DND-41 (cell line): ENCODE measurements around the gene NARF.
"Not testable (repeated sequence)": the region's sequence is repeated elsewhere in the genome, so short reads cannot be mapped to it uniquely, and the experiment has no call there.

Experiments
- ATAC-seq: fragments of 200-7000 bp; cut with Tn5 transposase; 3 replicates; pipeline ENCODE4 v1.9.1; 2021; ENCODE audit warnings: low read depth; ENCODE audit not compliant: insufficient read depth
- DNase-seq: peaks from one replicate; pipeline ENCODE4 v3.0.0-alpha.2; 2020
- H2AFZ ChIP-seq: 2 replicates; pipeline ENCODE4 v1.6.0; 2012; ENCODE audit warnings: low read depth, low read length
- H3K27ac ChIP-seq: 2 replicates; pipeline ENCODE4 v1.5.1; 2012; ENCODE audit warnings: low read length, inconsistent platforms
- H3K27me3 ChIP-seq: fragments of 200-600 bp; sonication (generic); 2 replicates; pipeline ENCODE4 v1.6.0; 2012; ENCODE audit warnings: low read length, mild to moderate bottlenecking, inconsistent platforms; ENCODE audit not compliant: insufficient read depth, poor library complexity
- H3K36me3 ChIP-seq: 2 replicates; pipeline ENCODE4 v1.5.1; 2012; ENCODE audit warnings: low read length, inconsistent platforms; ENCODE audit not compliant: insufficient read depth
- H3K4me1 ChIP-seq: 2 replicates; pipeline ENCODE4 v1.5.1; 2012; ENCODE audit warnings: mild to moderate bottlenecking, low read length; ENCODE audit not compliant: insufficient read depth
- H3K4me2 ChIP-seq: 2 replicates; pipeline ENCODE4 v1.6.0; 2012; ENCODE audit warnings: mild to moderate bottlenecking, moderate library complexity, low read length, inconsistent platforms; ENCODE audit not compliant: insufficient read depth
- H3K4me3 ChIP-seq, 2 experiments: fragments of 200-600 bp in 1 of 2; shearing (Covaris generic) in 1 of 2; 2 replicates each; pipeline ENCODE4 v1.5.1; 2012 to 2016; ENCODE audit warnings: inconsistent platforms in 2 of 2, low read length in 2 of 2, mild to moderate bottlenecking in 2 of 2, low read depth in 1 of 2, moderate library complexity in 1 of 2
- H3K79me2 ChIP-seq: 2 replicates; pipeline ENCODE4 v1.6.0; 2012; ENCODE audit warnings: low read length, inconsistent platforms; ENCODE audit not compliant: insufficient read depth
- H3K9ac ChIP-seq: 2 replicates; pipeline ENCODE4 v1.6.0; 2012; ENCODE audit warnings: low read depth, mild to moderate bottlenecking, inconsistent platforms, low read length, moderate library complexity
- H3K9me3 ChIP-seq: 2 replicates; pipeline ENCODE4 v1.5.1; 2012; ENCODE audit warnings: low read length, moderate library complexity, mild to moderate bottlenecking, inconsistent platforms; ENCODE audit not compliant: insufficient read depth, severe bottlenecking
- H4K20me1 ChIP-seq: 2 replicates; pipeline ENCODE4 v1.6.0; 2012; ENCODE audit warnings: low read length; ENCODE audit not compliant: insufficient read depth
- CTCF ChIP-seq: IDR thresholded peaks from 2 replicates; pipeline ENCODE4 v1.5.1; 2012; ENCODE audit warnings: borderline replicate concordance, low read length, moderate library complexity, mild to moderate bottlenecking; ENCODE audit not compliant: poor library complexity, severe bottlenecking; ENCODE audit errors: extremely low read depth
- EZH2 ChIP-seq: IDR thresholded peaks from 3 replicates; pipeline ENCODE4 v1.6.1; 2012; ENCODE audit warnings: borderline replicate concordance, low read depth, mild to moderate bottlenecking, moderate library complexity, low read length, inconsistent platforms; ENCODE audit not compliant: severe bottlenecking

Gene NARF

GRCh38 chr17:82449883-82450356 lies 8.6 kb upstream of the NARF start:
- H3K4me2 ChIP-seq = peak overlapping the region; percentile 77
- DNase-seq (no peak), ATAC-seq (peak; percentile 1; the same call in 1 of the 3 replicates)
- H2AFZ ChIP-seq = peak overlapping the region; percentile 66
- peak overlapping the region; percentile 94 for H3K27ac ChIP-seq
- peak overlapping the region; percentile 63 to 75 for H3K4me3 ChIP-seq
- H3K4me1 ChIP-seq = peaks cover 35% of the 10 kb centered on the region
- peak overlapping the region; percentile 96 for H3K9ac ChIP-seq
- peaks cover 2% of the 10 kb centered on the region for H3K9me3 ChIP-seq
- peaks cover 52% of the 10 kb centered on the region for H3K79me2 ChIP-seq
- H3K36me3 ChIP-seq = peaks cover 27% of the 10 kb centered on the region
- H3K27me3 ChIP-seq = no peaks in the 10 kb centered on the region
- TF ChIP-seq CTCF (no peak), EZH2 (no peak)
- H4K20me1 ChIP-seq = peaks cover 23% of the 10 kb centered on the region

GRCh38 chr17:82450357-82451106 lies 8.0 kb upstream of the NARF start, which contains the start of gene CYBC1:
Gene CYBC1 (minus strand): TSS chr17:82450752. CDS start chr17:82449254, 1,498 bp downstream.
- peaks cover 35% of the 10 kb centered on the region for H3K4me1 ChIP-seq
- ATAC-seq = peak; percentile 74
- peaks cover 52% of the 10 kb centered on the region for H3K79me2 ChIP-seq
- H3K36me3 ChIP-seq = peaks cover 21% of the 10 kb centered on the region
- peak; percentile 94 for DNase-seq
- H3K9me3 ChIP-seq = peaks cover 2% of the 10 kb centered on the region
- H3K4me3 ChIP-seq = peak within 1 kb of the TSS; percentile 63 to 75
- peak within 1 kb of the TSS; percentile 77 for H3K4me2 ChIP-seq
- no peaks in the 10 kb centered on the region for H3K27me3 ChIP-seq
- peaks cover 22% of the 10 kb centered on the region for H4K20me1 ChIP-seq
- peak within 1 kb of the TSS; percentile 96 for H3K9ac ChIP-seq
- H3K27ac ChIP-seq = peak within 1 kb of the TSS; percentile 96
- TF ChIP-seq EZH2 = no peak
- no peak for TF ChIP-seq CTCF
- peak within 1 kb of the TSS; percentile 77 for H2AFZ ChIP-seq

- peaks cover 8% of the 10 kb centered on the region for H3K36me3 ChIP-seq
- no peak overlapping the region for H3K4me3 ChIP-seq
- H3K27ac ChIP-seq = no peak overlapping the region
- no peak for TF ChIP-seq EZH2
- TF ChIP-seq CTCF = no peak
- DNase-seq = no peak
- no peak for ATAC-seq
- peaks cover 2% of the 10 kb centered on the region for H3K9me3 ChIP-seq
- H3K79me2 ChIP-seq = peaks cover 39% of the 10 kb centered on the region
- H2AFZ ChIP-seq = no peak overlapping the region
- no peaks in the 10 kb centered on the region for H3K27me3 ChIP-seq
- H3K4me2 ChIP-seq = no peak overlapping the region
- H3K4me1 ChIP-seq = peaks cover 39% of the 10 kb centered on the region
- H4K20me1 ChIP-seq = peaks cover 11% of the 10 kb centered on the region
- H3K9ac ChIP-seq = no peak overlapping the region
These were observed 6.4 kb upstream of the NARF start for GRCh38 chr17:82452162-82452561.

- not testable (repeated sequence) for DNase-seq, H3K9me3 ChIP-seq, H4K20me1 ChIP-seq, ATAC-seq, H3K27ac ChIP-seq, H3K4me2 ChIP-seq, H2AFZ ChIP-seq, H3K36me3 ChIP-seq, H3K27me3 ChIP-seq, H3K4me3 ChIP-seq, H3K9ac ChIP-seq
- Histone ChIP-seq H3K79me2 (peaks cover 35% of the 10 kb centered on the region), H3K4me1 (peaks cover 39% of the 10 kb centered on the region)
These were observed 5.4 kb upstream of the NARF start for GRCh38 chr17:82453151-82453550.

GRCh38 chr17:82453706-82454105 lies 4.8 kb upstream of the NARF start:
- peaks cover 35% of the 10 kb centered on the region for H3K79me2 ChIP-seq
- H3K4me3 ChIP-seq, H3K36me3 ChIP-seq, H3K9ac ChIP-seq, H3K27me3 ChIP-seq, ATAC-seq, H4K20me1 ChIP-seq, H3K4me2 ChIP-seq, H2AFZ ChIP-seq, H3K9me3 ChIP-seq, H3K27ac ChIP-seq: not testable (repeated sequence)
- peak; percentile 61 for DNase-seq
- H3K4me1 ChIP-seq = peaks cover 38% of the 10 kb centered on the region
